HG03342 (cell line): Measurements from ENCODE around the gene RSPH9.

Experiments used
- ATAC-seq: cut with Tn5 transposase; IDR thresholded peaks from one replicate; pipeline ENCODE4 v1.9.1; 2021; ENCODE audit warnings: mild to moderate bottlenecking, moderate library complexity; ENCODE audit not compliant: unreplicated experiment

Gene RSPH9

GRCh38 chr6:43644940-43645612 lies at the start of gene RSPH9:
TSS of gene RSPH9 (plus strand) at chr6:43645036. CDS start at chr6:43645099, 63 bp downstream.
- ATAC-seq: peak; percentile 57

GRCh38 chr6:43600595-43600994 lies 44.2 kb upstream of the RSPH9 start:
- no peak for ATAC-seq

DNA sequence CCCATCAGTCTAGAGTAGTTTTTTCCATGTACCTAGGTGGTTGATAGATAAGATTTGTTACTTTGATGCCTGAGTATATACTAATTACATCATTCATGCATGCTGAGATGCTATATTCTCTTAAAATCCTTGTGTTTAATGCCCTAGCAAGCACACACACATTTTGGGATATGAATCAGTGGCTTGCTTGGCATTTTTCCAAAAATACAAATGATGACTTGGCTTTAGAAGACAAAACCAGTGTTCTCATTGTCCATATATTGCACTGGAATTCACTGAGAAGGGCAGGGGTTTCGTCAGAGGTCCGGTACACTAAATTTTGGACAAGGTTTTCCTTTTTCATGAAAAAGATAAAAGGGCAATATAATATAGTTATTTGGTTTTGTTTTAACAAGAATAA lies 40.7 kb upstream of the RSPH9 start:
- ATAC-seq: no peak

DNA sequence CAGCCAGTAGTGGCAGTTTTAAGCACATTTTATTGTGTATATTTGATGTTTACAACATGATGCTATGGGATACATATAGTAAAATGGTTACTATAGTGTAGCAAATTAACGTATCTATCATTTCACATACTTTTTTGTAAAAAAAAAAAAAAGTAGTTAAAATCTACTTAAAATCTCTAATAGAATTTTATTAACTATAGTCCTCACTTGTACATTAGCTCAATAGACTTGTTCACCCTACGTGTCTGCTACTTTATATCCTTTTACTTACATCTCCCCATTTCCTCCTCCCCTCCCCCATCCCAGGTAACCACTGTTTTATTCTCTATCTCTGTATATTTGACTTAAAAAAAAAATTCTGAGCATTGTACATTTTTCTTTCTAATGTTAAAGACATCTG lies 38.8 kb upstream of the RSPH9 start:
- no peak for ATAC-seq

DNA sequence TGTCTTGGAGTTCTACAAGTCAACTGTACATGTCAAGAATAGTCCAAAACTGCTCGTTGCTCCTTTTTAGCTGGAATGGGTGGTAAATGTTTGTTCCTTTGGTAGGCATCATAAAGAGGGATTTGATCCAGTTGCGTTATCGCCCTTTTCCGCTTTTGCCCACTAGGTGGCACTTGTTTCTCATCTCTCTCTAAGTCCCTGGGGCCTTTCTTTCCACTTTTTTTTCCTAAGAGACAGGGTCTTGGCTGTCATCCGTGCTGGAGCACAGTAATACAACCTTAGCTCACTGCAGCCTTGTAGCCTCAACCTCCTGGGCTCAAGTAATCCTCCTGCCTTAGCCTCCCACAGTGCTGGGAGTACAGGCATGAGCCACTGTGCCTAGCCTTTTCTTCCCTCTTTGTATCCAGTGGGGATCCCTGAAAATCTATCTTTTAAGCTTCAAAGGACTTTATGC lies 36.5 kb upstream of the RSPH9 start:
- no peak for ATAC-seq

- no peak for ATAC-seq
These were observed 36.0 kb upstream of the RSPH9 start for GRCh38 chr6:43608807-43609206.

- no peak for ATAC-seq
These were observed 35.4 kb upstream of the RSPH9 start for GRCh38 chr6:43609402-43609801.

GRCh38 chr6:43610431-43610830 lies 34.4 kb upstream of the RSPH9 start:
- no peak for ATAC-seq

DNA sequence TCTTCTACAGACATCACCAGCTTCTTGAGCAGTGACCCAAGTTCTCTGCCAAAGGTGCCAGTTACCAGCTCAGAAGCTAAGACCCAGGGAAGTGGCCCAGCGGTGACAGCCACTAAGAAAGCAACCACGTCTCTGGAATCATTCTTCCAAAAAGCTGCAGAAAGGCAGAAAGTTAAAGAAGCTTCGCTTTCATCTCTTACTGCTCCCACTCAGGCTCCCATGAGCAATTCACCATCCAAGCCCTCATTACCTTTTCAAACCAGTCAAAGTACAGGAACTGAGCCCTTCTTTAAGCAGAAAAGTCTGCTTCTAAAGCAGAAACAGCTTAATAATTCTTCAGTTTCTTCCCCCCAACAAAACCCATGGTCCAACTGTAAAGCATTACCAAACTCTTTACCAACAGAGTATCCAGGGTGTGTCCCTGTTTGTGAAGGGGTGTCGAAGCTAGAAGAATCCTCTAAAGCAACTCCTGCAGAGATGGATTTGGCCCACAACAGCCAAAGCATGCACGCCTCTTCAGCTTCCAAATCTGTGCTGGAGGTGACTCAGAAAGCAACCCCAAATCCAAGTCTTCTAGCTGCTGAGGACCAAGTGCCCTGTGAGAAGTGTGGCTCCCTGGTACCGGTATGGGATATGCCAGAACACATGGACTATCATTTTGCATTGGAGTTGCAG lies 31.0 kb upstream of the RSPH9 start:
- ATAC-seq: no peak

DNA sequence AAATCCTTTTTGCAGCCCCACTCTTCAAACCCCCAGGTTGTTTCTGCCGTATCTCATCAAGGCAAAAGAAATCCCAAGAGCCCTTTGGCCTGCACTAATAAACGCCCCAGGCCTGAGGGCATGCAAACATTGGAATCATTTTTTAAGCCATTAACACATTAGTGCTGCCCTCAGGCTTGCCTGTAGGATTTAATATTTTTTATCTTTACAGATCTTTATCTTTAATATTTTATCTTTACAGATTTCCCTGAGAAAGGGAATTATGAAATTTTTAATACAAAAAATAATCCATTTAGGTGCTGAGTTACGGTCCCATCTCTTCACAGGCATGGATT lies 30.5 kb upstream of the RSPH9 start:
- no peak for ATAC-seq

- no peak for ATAC-seq
These were observed 27.9 kb upstream of the RSPH9 start for GRCh38 chr6:43616725-43617472.

GRCh38 chr6:43621078-43621835 lies 23.6 kb upstream of the RSPH9 start:
- ATAC-seq: no peak

DNA sequence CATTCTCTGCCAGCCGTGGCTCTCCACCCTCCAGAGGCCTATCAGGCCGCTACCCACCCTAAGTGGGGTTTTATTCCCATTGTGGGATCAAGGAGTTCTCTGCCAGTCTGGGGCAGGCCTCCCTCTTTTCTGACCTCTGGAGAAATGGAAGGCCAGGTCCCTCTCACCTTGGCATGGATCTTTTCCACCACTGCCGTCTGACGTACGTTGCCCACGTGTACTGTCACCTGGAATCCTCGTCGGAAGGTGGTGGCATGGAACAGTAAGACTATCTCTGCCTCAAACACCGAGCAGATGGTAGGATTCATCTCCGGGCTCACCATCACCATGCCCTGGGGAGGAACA lies 23.0 kb upstream of the RSPH9 start:
- ATAC-seq: no peak

GRCh38 chr6:43622541-43622940 lies 22.3 kb upstream of the RSPH9 start:
- ATAC-seq: no peak

- no peak for ATAC-seq
These were observed 20.7 kb upstream of the RSPH9 start for GRCh38 chr6:43623880-43624785.

- no peak for ATAC-seq
These were observed 20.0 kb upstream of the RSPH9 start for GRCh38 chr6:43624786-43625288.

DNA sequence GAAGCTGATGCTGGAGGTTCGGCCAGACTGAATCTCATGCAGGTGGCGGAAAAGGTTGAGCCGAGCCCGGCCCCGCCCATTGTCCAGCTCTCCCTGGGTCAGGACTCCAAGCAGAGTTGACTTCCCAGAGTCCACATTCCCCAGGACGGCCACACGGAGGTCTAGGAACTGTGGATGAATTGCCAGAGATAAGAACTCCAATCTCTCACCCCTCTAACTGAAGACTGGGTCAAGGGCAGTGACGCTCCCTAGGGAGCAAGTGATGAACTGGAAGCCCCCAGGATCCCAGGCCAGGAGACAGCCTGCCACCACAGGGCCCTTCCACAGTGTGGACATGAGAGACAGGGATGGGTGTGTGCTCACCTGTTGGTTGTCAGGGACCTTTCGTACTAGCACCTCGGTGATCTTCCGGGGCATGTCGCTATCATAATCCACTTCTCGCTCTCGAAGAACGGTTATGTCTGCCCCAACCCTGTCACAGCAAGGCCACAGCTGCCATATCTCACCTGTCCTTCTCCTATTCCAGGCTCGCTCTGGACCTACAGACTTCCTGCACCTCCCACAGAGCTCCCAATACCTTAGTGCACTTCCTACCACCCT lies 19.3 kb upstream of the RSPH9 start:
- ATAC-seq: no peak

GRCh38 chr6:43627008-43627825 lies 17.6 kb upstream of the RSPH9 start:
- no peak for ATAC-seq
